KBM-7 (cell line): ENCODE results near the gene GPSM1.

Experiments
- DNase-seq: peaks from one replicate; pipeline ENCODE4 v3.0.0-alpha.2; 2015
- in situ Hi-C: fragments of 300-500 bp; cut with MboI; formaldehyde crosslinking; loops from 2 replicates; pipeline ENCODE4 v1.14.3; 2020; ENCODE audit warnings: low sequenced_read_pairs, low pct_unique_long_range_greater_than_20kb, mixed read lengths

Gene GPSM1

DNA sequence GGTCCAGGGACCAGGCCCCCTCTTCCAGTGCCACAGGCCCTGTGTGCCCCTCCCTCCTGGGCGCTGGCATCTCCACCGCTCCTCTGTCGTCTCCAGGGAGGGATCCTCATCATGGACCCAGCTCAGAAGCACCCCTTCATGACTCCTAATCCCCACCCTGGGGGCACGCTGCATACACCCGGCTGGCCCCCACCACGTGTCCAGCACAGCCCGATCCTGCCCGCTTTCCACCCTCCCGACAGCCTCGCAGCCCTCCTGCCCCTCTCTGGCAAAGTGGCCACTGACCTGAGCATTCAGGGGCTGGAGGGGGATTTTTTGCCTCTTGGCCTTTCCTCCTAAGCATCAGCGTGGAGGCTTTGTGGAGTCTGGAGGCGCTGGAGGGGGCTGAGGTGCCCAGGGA is 24.8 kb upstream of the GPSM1 start:
- in situ Hi-C loops = no loop called here
- DNase-seq = no peak

DNA sequence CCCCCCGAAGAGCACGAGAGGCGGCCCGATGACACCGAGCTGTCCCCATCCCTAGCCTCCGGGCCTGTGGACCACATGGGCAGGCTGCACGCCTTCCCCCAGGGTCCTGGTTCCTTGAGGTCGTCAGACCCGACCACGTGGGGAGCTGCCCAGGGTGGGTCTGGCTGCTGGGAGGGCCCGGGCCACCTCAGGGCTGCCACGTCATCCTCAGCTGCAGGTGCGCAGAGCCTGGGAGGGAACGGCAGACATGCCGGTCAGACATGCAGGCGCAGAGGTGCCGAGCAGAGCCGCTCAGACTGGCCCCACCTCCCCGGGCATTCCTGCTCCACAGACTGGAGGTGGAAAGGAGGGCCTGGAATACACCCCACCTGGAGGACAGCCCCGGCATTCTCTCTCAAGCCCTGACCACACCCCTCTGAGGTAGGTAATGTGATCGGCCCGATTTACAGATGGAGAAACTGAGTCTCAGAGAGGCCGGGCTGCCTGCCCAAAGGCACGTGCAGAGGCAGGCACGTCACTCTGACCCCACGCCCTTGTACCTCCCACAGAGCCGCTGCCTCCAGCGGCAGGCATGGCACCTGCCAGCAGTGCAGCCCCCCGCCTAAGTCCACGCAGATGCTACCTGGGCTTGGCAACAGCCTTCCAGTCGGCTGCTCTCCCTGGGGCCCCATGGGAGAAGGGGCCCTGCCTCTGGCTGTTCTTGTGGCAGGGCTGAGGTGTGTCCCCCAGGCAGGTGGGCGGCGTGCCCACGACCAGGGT is 24.1 kb upstream of the GPSM1 start:
- in situ Hi-C loops = no loop called here
- DNase-seq = no peak

DNA sequence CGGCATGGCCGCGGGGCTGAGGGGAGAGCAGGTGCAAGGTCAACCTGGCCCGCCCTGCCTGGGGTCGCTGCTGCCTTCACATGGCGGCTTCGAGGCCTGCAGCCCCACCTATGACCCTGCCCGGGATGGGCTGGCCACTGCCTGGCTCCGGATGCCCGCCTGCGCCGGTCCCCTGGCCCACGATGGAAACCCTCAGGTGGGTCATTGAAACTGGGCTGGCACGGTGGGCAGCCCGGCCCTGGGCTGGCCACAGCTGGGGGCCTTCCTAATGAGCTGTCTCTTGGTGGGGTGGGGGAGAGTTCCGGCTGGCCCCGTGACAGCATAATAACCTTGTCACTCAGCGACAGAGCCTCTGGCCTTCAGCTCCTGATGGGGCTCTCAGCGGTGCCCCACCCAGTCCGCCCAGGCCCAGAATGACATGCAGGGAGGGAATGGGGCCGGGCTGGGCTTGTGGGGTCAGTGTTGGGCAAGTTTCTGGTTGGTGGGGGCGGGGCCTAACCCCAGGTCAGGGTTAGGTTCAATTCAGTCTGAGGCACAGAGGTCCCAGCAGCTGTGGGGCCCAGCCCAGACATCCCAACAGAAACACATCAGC is 23.4 kb upstream of the GPSM1 start, which contains the start of gene CCDC187:
Gene CCDC187 (minus strand): TSS at position 270 of the 592 bp plus-strand sequence. CDS start 264 bp downstream, at position 6.
- in situ Hi-C loops = no loop called here
- no peak for DNase-seq

DNA sequence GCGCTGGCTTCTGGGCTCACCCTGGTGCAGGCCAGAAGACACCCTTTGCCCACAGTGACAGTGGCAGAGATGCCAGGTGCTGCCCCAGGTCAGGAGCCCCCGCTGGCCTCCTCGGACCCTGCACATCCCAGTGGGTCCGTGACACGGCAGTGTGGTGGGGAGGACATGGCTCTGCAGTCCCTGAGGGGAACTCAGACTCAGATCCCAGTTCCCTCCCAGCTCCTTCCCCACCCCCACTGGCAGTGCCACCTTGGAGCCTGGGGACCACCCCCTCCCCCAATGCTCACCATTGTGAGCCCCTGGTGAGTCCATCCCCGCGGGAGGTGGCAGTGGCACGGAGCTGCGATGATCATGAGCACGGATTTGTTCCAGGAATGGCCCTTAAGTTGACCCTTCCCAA is 22.9 kb upstream of the GPSM1 start:
- in situ Hi-C loops = no loop called here
- DNase-seq = no peak

DNA sequence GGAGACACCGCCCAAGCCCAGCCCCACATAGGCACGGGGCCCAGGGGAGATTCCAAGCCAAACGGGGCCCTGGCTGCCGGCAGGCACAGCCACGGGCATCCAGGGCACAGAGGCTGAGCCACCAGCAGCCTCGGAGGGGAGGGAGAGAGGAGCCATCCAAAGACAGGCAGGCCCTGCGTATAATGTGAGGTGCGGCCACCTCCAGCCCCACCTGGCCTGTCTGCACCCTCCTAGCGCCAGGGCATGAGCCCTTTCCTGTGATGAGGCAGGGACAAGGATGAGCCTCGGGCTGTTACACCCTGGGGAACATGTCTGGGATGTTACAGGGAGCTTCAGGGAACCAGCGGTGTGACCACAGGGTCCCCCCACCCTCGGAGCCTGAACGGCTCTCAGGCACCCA is 22.4 kb upstream of the GPSM1 start:
- in situ Hi-C loops = no loop called here

DNA sequence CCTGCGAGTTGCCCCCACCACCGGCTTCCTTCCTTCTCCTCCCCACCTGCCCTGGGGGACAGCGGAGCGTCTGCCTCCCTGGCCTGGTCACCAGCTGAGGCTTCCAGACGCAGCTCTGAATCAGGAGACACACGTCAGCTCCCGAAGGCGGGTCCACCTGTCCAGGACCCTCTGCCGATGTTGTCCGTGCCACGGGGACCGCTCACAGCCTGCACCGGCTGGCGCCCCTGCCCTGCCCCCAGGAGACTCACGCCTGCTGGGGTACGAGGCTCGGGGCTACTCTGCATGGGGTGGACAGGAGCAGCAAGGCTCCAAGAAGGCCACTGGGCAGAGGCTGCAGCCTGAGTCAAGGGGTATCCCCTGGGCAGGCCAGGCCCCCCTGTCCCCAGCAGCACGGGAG is 21.5 kb upstream of the GPSM1 start:
- in situ Hi-C loops = no loop called here
- no peak for DNase-seq

More for the DNA sequence above, 22.4 kb upstream of the GPSM1 start:
- DNase-seq = no peak

DNA sequence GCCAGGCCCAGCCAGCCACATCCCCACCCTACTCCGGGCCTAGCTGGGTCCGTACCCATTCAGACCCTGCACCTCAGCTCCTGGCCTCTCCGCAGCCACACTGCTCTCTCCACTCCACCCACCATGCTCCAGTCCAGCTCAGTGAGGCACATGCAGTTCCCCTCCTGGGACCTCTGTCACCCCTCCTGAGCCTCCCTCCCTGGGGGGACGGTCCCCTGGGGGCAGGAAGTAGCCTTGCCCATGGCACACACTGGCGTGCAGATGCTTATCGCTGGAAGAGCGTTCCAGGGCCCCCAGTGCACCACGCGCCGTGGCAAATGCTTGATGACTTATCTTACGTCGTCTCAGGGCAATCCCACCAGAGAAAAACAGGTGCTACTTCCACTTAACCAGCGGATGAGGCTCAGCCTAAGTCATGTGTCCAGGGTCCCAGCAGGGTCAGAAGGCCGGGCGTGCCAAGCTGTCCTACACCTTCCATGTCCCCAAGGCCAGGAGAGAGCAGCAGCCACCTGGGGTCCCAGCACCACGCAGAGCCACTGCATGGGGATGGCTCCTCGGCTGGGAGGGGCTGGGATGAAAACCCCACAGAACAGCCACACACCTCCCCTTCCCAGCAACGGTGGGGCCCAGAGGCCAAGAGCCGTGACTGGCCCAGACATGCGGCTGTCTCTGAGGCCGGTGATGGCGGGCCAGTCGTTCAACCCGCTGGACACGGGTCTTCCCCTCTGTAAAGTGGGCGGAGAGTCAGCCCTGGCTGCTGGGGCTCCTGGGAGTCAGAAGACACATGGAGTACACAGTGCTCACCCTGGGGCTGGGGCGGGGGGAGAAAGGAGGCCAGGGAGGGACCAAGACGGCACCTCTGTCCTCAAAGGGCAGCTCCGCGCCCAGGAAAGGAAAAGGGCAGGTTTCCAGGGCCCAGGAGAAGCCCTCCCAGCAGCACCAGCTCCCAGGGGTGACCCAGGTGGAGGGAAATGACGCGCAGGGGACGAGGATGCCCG is 20.8 kb upstream of the GPSM1 start:
- no peak for DNase-seq
- in situ Hi-C loops = no loop called here

DNA sequence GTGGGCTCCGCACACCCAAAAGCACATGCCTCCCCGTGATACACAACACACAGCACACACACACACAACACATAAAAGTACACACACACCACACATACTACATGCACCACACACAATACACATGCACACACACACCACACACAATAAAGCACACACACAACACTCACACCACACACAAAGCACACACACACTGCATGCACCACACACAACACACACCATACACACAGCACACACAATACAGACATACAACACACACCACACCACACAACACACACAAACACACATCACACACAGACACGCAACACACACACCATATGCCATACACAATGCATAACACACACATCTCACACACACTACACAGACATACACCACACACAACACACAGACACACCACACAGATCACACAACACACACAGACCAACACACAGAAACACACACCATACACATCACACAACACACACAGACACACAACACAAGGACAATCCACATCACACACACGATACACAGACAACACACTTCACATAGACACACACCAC is 20.1 kb upstream of the GPSM1 start:
- DNase-seq = no peak
- in situ Hi-C loops = no loop called here

DNA sequence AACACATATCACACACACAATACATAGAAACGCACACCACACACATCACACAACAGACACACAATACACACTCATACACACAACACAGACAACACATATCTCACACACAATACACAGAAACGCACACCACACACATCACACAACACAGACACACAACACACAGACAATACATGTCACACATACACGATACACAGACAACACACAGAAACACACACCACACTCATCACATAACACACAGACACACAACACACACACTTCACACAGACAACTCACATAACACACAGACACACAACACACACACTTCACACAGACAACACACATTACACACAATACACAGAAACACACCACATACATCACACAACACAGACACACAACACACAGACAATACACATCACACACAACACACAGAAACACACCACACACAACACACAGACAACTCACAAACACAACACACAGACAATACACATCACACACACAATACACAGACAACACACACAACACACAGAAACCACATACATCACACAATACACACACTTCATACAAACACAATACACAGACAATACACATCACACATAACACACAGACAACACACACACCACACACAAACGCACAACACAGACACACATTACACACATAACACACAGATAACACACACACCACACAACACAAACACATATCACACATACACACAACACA is 19.2 kb upstream of the GPSM1 start:
- no peak for DNase-seq
- in situ Hi-C loops = no loop called here

DNA sequence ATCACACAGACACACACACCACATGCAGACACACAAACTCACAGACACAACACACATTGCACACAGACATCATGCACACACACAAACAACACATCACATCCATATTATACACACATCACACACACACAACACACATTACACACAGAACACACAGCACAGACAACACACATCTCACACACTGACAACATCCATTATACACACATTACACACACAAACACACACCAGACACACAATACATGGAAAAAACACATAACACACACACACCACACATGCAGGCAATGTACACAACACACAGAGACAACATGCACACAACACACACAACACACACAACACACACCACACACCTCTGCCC is 18.7 kb upstream of the GPSM1 start:
- in situ Hi-C loops = no loop called here
- DNase-seq = no peak

DNA sequence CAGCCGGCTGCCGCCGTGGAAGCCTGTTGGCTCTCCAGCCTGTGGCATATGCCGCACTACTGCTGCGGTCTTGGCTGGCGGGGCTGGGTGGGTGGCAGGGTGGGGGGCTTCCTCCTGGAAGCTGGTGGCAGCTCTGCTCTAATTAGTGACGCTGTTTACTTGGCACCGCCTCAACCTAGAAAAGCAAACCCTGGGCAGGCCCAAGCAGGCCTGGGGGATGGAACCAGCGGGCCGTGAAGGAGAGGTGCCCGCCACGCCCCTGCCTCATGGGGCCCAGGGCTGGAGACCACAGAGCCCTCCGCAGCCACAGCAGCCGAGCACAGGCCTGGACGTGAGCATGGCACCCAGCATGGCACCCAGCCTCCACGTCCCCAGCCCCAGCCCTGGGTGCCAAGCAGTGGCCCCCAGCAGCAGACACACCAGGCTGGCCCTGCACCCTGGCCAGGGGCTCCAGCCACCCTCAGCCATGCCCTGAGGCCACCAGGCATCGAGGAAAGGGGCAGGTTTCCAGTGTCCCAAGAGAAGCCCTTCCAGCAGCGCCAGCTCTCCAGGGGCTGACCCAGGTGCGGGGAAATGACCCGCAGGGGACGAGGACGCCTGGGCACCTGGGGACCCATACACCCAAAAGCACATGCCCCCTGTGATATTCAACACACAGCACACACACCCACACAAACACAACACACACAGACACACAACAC is 18.1 kb upstream of the GPSM1 start:
- in situ Hi-C loops = no loop called here
- peak; percentile 45 for DNase-seq

DNA sequence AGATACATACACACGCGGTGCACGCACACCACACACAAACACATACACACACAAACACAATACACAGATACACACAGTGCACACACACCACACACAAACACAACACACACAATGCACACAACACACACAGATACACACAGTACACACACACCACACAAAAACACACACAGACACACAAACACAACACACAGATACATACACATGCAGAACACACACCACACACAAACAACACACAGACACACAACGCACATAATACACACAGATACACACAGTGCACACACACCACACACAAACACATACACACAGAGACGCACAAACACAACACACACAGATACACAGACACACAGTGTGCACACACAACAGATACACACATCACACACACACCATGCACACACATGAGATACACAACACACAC is 17.5 kb upstream of the GPSM1 start:
- in situ Hi-C loops = no loop called here
- DNase-seq = no peak

DNA sequence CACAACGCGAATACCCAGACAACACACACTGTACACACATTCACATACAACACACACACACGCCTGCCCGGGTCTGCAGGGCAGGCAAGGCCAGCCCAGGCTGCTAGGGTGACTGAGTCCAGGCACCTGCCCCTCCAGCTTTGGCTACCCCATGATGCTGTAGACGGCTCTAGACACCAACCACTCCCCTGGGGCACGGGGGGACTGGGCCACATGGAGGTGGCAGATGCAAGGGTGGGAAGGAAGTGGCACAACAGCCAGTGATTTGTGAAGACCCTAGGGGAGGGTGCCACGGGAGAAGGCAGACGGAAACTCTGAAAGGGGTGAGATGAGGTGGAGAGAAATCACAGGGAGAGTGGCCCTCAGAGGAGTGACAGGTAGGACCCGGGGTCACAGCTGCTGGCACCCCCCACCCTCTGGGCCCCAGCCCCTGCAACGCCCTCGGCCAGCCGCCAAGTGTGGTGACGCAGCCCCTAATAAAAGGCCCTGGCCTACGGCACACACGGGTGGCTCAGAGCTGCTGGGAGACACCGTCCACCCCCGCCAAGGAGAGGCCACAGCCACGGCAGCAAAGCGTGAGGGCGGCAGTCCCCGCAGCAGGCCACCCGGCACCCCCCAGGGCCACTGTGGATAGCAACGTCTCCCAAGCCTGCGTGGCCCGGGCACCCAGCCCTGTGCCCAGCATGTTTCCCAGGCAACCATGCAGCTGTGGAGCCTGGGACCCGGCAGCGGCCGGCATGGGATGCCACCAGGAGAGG is 16.9 kb upstream of the GPSM1 start:
- in situ Hi-C loops = no loop called here
- no peak for DNase-seq

DNA sequence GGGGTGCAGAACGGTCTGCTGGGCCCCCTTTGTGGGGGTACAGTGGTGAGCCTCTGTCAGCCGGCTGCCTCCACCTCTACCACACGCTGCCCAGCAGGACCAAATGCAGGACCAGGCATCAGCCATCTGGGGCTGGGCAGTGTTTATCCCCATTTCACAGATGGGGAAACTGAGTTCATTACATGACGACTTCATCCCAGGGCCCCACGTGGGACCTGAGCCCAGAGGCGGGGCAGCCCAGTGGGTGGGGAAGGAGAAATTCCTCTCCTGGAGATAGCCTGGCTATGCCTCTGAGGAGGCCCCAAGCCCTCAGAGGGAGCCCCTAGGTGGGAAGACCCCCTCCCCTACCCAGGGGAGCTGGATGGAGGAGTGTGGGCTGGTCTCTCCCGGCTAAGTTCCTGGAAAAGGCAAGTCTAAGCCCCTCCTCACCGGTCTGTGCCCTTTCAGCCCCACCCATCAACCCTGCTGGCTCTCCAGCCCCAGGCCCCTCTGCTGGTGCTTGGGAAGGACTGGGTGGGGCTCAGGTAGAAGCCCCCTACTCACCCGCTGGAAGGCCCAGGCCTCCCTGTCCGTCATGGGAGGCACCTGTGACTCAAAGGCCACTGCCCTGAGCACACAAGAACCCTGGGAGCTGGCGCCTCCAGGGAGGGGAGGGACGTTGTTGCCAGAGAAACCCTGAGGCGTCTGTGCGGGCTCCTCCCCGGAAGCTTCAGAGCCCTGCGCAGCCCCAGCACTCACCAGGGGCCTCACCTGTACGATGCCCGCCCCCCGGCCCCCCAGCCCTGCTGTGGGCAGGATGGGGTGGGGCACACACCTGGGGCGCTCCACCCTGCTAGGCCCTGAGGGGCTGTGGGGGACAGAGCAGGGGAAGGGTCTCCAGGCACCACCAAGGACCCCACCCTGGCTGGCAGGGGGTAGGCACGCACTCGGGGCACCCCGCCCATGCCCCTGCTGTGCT is 16.0 kb upstream of the GPSM1 start:
- in situ Hi-C loops = no loop called here
- DNase-seq = no peak

DNA sequence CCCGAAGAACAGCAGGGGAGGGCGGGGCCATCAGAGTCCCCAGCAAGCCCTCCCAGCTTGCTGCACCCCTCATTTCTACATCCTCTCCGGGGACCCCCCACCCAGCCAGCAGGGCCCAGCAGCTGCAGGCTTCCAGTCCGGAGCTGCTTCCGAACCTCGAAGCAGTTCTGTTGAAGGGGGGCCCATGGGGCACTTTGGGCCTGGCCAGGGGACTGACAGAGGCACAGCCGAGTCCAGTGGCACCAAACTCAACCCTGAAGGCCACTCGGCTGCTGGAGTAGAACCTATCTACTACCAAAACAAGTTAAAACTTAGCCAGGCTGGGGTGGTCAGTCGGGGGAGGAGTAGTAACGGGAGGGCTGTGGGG is 15.3 kb upstream of the GPSM1 start:
- no peak for DNase-seq
- in situ Hi-C loops = no loop called here

DNA sequence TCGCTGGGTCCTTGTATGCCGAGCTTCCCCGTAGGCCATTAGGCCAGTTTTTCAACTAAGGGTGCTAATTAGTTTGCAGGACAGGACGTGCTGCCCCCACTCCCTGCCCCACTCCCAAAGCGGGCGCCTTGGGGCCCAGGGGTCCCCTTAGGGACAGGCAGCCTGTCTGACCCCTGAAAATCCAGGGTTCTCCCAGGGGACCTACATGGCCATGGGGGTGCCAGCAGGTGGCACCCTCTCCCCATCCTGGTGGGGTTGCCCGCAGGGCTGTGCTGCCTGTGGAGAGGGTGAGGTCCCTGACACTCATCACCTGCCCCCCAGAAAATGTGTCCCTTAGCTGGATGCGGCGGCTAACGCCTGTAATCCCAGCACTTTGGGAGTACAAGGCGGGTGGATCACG is 14.9 kb upstream of the GPSM1 start:
- peak; percentile 56 for DNase-seq
- in situ Hi-C loops = no loop called here
